Subcutaneous abdominal adipose tissue (tissue), 5 donors: Measurements from ENCODE around the gene AAMP.
A peak's percentile ranks its signal among the peaks of the same experiment; 100 is the strongest.

Experiments
- H3K27ac ChIP-seq: one replicate; pipeline ENCODE4 v1.7.0; 2013; ENCODE audit warnings: low read depth, mild to moderate bottlenecking, inconsistent platforms, low read length, moderate library complexity
- H3K27me3 ChIP-seq, 5 donors: one replicate each; pipeline ENCODE4 v1.7.0; 2013; ENCODE audit warnings: low read length in 5 of 5, inconsistent platforms in 1 of 5; ENCODE audit not compliant: control insufficient read depth in 5 of 5, insufficient read depth in 4 of 5
- H3K36me3 ChIP-seq, 5 donors: one replicate each; pipeline ENCODE4 v1.7.0; 2013; ENCODE audit warnings: low read length in 5 of 5; ENCODE audit not compliant: control insufficient read depth in 5 of 5, insufficient read depth in 5 of 5
- H3K4me1 ChIP-seq, 5 donors: one replicate each; pipeline ENCODE4 v1.7.0; 2013; ENCODE audit warnings: low read length in 5 of 5, mild to moderate bottlenecking in 3 of 5, moderate library complexity in 1 of 5; ENCODE audit not compliant: control insufficient read depth in 5 of 5, insufficient read depth in 5 of 5
- H3K4me3 ChIP-seq, 5 donors: one replicate each; pipeline ENCODE4 v1.7.0; 2013; ENCODE audit warnings: low read length in 5 of 5, low read depth in 1 of 5
- H3K9ac ChIP-seq, 5 donors: one replicate each; pipeline ENCODE4 v1.7.0; 2013; ENCODE audit warnings: low read length in 5 of 5, mild to moderate bottlenecking in 4 of 5, moderate library complexity in 3 of 5
- H3K9me3 ChIP-seq, 5 donors: one replicate each; pipeline ENCODE4 v1.7.0; 2013; ENCODE audit warnings: low read length in 5 of 5; ENCODE audit not compliant: control insufficient read depth in 5 of 5
- donor health status: healthy.
- donor health status: healthy.
- donor health status: healthy.
- donor health status: healthy.
- donor health status: healthy.

Gene AAMP

GRCh38 chr2:218230882-218231281, 39.1 kb downstream of the AAMP start:
- H3K4me1 ChIP-seq: peaks cover 0 to 26% (median 20%) of the 10 kb centered on the region in 5 donors
- peaks cover 33 to 90% (median 70%) of the 10 kb centered on the region in 5 donors for H3K36me3 ChIP-seq
- no peaks in the 10 kb centered on the region for H3K9me3 ChIP-seq
- no peak overlapping the region for H3K4me3 ChIP-seq
- H3K9ac ChIP-seq: no peak overlapping the region
- no peak overlapping the region for H3K27ac ChIP-seq
- no peaks in the 10 kb centered on the region for H3K27me3 ChIP-seq

- Histone ChIP-seq H3K27ac (peak overlapping the region; percentile 37), H3K4me1 (peaks cover 0 to 26% (median 20%) of the 10 kb centered on the region in 5 donors), H3K9me3 (no peaks in the 10 kb centered on the region), H3K4me3 (no peak overlapping the region), H3K36me3 (peaks cover 40 to 90% (median 68%) of the 10 kb centered on the region in 5 donors), H3K27me3 (no peaks in the 10 kb centered on the region), H3K9ac (no peak overlapping the region)
Observed at GRCh38 chr2:218229851-218230250, 40.1 kb downstream of the AAMP start.

DNA sequence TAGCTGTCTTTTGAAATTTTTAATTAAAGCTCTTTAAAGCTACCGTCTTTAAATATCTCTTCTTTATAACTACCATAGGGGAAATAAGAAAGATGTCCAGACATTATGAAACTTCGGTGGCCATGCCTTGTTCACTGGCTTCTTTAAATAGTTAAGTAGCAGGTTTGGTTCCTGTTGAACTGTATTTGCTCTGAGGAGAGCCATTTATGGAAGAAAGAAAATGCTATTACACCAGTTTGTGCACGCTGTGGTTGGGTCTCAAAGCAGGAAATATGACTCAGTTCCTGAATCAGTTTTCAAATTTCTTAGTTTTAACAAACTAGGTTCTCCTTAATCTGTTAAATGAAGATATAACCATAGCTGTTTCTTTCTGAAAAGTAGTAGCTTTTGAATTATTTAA, 40.7 kb downstream of the AAMP start:
- Histone ChIP-seq H3K9ac (no peak overlapping the region), H3K27me3 (no peaks in the 10 kb centered on the region), H3K4me1 (peaks cover 0 to 27% (median 21%) of the 10 kb centered on the region in 5 donors), H3K36me3 (peaks cover 40 to 92% (median 65%) of the 10 kb centered on the region in 5 donors), H3K4me3 (no peak overlapping the region), H3K9me3 (no peaks in the 10 kb centered on the region), H3K27ac (peak overlapping the region; percentile 37)

DNA sequence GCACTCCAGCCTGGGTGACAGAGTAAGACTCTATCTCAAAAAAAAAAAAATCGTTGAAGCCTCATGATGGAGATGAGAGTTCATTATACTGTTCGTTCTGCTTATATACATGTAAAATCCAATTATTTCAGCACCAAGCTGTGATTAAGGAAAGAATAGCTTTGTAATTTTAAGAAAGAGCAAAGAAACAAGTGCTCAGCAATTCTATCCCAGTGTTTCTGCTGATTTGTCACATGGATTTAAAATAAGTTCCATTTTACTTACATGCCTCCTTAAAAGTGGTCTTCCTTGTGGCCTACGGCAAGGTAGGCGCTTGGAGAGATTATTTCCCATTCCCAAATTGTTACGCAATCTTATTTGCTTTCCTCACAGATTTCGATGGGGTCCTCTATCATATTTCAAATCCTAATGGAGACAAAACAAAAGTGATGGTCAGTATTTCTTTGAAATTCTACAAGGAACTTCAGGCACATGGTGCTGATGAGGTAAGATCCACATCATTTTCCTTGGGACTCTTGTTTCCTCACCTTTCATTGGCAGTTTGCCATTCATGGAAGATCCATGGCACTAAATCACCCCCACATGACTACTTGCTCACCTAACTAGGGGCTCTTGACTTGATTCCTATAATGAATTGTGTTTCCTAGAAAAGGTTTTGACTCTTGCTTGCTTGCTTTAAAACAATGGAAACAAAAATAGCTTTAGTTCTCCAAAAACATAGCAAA, 41.4 kb downstream of the AAMP start:
- H3K9ac ChIP-seq: no peak overlapping the region
- H3K9me3 ChIP-seq: no peaks in the 10 kb centered on the region
- H3K4me3 ChIP-seq: no peak overlapping the region
- H3K27ac ChIP-seq: peak overlapping the region; percentile 32
- no peaks in the 10 kb centered on the region for H3K27me3 ChIP-seq
- H3K36me3 ChIP-seq: peaks cover 39 to 87% (median 61%) of the 10 kb centered on the region in 5 donors
- H3K4me1 ChIP-seq: peaks cover 0 to 34% (median 24%) of the 10 kb centered on the region in 5 donors

GRCh38 chr2:218226903-218227302, 43.0 kb downstream of the AAMP start:
- no peaks in the 10 kb centered on the region for H3K9me3 ChIP-seq
- no peaks in the 10 kb centered on the region for H3K27me3 ChIP-seq
- no peak overlapping the region for H3K9ac ChIP-seq
- no peak overlapping the region for H3K27ac ChIP-seq
- H3K4me1 ChIP-seq: peaks cover 0 to 49% (median 38%) of the 10 kb centered on the region in 5 donors
- H3K4me3 ChIP-seq: no peak overlapping the region
- peaks cover 36 to 73% (median 52%) of the 10 kb centered on the region in 5 donors for H3K36me3 ChIP-seq

DNA sequence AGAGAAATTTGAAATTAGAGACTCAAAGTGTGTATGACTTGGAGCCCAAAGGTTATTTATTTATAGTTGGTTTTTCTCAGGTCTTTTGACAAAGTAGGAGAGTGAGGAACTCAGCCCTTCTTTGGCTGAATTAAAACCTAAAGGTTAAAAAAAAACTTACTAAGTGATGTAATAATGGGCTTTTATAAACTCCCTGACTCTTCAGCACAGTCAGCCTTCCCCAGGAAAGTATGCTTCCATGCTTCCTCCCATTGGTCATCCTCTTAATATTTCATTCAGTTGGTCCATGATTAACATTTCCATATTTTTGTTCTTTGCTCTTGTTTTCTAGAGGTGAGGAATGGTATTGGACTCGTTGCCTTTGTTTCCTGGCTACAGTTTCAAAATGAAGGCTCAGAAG, 45.8 kb downstream of the AAMP start:
- peak overlapping the region; percentile 60 for H3K27ac ChIP-seq
- peaks cover 30 to 51% (median 36%) of the 10 kb centered on the region in 5 donors for H3K36me3 ChIP-seq
- H3K9ac ChIP-seq: peak overlapping the region in 1 of 5 donors; percentile 42
- H3K4me3 ChIP-seq: no peak overlapping the region
- no peaks in the 10 kb centered on the region for H3K9me3 ChIP-seq
- no peaks in the 10 kb centered on the region for H3K27me3 ChIP-seq
- peaks cover 3 to 57% (median 54%) of the 10 kb centered on the region in 5 donors for H3K4me1 ChIP-seq

GRCh38 chr2:218223046-218223445, 46.9 kb downstream of the AAMP start:
- Histone ChIP-seq H3K27ac (peak overlapping the region; percentile 60), H3K36me3 (peaks cover 24 to 41% (median 26%) of the 10 kb centered on the region in 5 donors), H3K9ac (peak overlapping the region in 1 of 5 donors; percentile 26), H3K4me1 (peaks cover 9 to 58% (median 57%) of the 10 kb centered on the region in 5 donors), H3K4me3 (no peak overlapping the region), H3K27me3 (no peaks in the 10 kb centered on the region), H3K9me3 (no peaks in the 10 kb centered on the region)

DNA sequence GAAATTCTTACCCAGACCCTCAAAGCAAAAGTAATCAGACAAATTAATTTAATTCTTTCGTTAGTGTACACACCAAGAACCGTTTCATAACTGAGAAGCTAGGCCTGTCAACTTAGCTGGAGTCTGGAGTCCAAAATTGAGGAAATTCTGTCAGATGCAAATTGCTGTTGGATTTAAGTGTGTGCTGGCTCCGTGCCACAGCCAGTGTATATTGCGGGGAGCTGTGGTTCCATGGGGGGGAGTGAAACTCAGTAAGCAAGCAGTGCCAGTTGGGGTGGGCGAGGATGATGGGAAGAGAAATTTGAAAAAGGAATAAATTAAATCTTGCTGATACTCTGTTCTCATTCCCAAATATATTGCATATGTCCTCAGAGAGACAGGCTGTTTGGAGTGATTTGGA, 48.9 kb downstream of the AAMP start:
- Histone ChIP-seq H3K27ac (peak overlapping the region; percentile 25), H3K4me1 (peaks cover 15 to 70% (median 66%) of the 10 kb centered on the region in 5 donors), H3K36me3 (peaks cover 12 to 22% (median 17%) of the 10 kb centered on the region in 5 donors), H3K9me3 (no peaks in the 10 kb centered on the region), H3K27me3 (no peaks in the 10 kb centered on the region), H3K4me3 (peak overlapping the region in 1 of 5 donors; percentile 5), H3K9ac (peak overlapping the region in 2 of 5 donors; percentile 11 to 41)

- H3K27ac ChIP-seq: peak overlapping the region; percentile 96
- no peaks in the 10 kb centered on the region for H3K27me3 ChIP-seq
Observed at GRCh38 chr2:218219934-218220333, 50.0 kb downstream of the AAMP start.

More at GRCh38 chr2:218219934-218220333, 50.0 kb downstream of the AAMP start:
- peak overlapping the region in 3 of 5 donors; percentile 4 to 88 (median 12) for H3K4me3 ChIP-seq
- peaks cover 5 to 12% (median 9%) of the 10 kb centered on the region in 5 donors for H3K36me3 ChIP-seq
- peak overlapping the region in 2 of 5 donors; percentile 17 to 64 for H3K9ac ChIP-seq
- H3K9me3 ChIP-seq: no peaks in the 10 kb centered on the region
- H3K4me1 ChIP-seq: peaks cover 16 to 72% (median 68%) of the 10 kb centered on the region in 5 donors
